HG03342 (cell line): Measurements from ENCODE around the gene BICRA.
"Not testable (repeated sequence)": the region's sequence is repeated elsewhere in the genome, so short reads cannot be mapped to it uniquely, and the experiment has no call there.

ENCODE experiments used
- ATAC-seq: cut with Tn5 transposase; IDR thresholded peaks from one replicate; pipeline ENCODE4 v1.9.1; 2021; ENCODE audit warnings: mild to moderate bottlenecking, moderate library complexity; ENCODE audit not compliant: unreplicated experiment

Gene BICRA

DNA sequence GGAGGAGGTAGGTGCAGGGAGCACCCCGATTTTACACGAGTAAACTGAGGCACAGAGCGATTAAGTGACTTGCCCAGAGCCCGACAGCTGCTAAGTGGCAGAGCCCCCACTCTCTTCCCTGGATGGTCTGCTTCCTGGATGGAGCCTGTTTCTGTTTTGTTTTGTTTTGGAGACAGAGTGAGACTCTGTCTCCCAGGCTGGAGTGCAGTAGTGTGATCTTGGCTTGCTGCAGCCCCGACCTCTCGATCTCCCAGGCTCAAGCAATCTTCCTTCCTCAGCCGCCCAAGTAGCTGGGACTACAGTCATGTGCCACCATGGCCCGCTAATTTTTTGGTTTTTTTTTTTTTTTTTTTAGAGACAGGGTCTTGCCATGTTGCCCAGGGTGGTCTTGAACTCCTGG lies 17.3 kb downstream of the BICRA start:
- no peak for ATAC-seq

DNA sequence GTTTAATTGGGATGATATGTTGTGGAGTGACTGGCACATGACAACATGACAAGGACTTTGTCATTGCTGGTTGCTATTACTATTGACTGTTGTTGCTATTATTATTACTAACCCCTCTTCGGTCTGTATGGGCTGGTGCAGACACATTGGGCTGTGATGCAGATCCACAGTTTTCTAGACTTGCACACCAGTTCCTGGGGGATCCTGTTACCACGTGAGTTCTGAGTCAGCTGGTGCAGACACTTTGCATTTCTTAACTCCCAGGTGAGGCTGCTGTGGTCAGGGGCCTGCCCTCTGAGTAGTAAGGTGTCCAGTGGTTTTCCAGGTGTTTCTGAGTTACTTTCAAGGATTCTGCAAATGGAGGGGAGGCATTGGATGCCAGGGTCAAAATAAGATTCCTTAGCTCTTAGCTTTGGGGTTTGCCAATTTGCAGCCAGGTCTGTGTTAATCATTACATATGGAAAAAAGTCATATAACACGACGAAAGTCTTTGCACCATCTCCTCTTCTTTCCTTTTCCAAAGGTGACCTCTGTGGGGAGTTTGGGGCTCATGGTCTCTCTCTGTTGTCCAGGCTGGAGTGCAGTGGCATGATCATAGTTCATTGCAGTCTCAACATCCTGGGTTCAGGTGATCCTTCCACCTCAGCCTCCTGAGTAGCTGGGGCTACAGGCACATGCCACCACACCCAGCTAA lies 19.3 kb downstream of the BICRA start:
- ATAC-seq: no peak

DNA sequence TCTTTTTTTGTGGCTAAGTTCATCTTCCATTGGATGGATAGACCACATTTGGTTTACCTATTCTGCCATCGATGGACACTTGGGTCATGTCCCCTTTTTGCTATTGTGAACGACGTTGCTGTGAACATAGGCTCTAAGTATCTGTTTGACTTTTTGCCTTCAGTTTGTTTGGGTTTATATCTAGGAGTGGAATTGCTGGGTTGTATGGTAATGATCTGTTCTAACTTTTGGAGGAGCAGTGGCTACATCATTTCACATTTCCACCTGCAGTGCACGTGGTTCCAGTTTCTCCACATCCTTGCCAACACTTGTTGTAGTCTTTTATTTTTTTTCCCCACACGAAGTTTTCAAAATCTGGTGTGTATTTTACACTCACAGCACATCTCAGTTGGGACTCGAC lies 21.7 kb downstream of the BICRA start:
- no peak for ATAC-seq

DNA sequence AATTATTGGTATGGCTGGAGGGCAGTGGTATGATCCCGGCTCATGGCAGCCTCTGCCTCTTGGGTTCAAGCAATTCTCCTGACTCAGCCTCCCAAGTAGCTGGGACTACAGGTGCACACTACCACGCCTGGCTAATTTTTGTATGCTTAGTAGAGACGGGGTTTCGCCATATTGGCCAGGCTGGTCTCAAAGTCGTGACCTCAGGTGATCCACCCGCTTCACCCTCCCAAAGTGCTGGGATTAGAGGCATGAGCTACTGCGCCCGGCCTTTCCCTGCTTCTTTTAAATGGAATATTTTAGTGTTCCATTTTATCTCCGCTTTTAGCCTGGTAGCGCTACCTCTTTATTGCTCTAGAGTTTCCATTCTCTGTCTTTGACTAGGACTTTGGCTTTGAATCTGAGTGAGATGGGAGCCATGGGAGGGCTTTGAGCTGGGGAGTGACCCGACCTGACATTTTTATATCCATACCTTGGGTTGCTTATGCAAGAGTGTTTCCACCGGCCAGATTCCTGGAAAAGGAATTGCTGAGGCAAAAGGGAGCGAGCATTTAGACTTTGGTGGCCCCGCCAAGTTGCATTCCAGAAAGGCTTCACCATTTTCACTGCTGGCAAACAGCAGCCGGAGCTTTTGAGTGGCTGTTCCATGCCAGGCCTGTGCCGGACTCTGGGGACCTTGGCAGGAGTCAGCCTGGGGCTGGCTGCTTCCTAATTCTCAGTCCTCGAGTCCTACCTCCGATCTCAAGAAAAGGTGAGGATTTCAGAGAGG lies 22.9 kb downstream of the BICRA start:
- no peak for ATAC-seq

DNA sequence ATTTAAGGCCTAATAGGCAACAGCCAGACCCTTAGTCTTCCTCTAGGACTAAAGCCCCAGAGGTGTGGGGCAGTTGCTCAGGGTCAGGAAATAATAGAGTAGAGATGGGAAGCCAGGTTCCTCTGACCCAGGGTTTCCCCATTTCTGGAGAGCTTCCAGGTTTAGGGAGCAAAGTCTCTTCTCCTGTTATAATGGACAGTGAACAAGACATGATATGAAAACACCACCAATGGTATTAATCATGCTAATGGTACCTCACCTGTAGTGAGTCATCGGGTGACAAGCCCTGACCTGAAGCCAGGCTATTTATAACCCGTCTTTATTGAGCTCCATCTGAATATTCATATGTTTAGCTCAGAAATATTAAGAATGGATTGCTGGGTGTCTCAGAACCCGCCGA lies 24.6 kb downstream of the BICRA start:
- ATAC-seq: no peak

DNA sequence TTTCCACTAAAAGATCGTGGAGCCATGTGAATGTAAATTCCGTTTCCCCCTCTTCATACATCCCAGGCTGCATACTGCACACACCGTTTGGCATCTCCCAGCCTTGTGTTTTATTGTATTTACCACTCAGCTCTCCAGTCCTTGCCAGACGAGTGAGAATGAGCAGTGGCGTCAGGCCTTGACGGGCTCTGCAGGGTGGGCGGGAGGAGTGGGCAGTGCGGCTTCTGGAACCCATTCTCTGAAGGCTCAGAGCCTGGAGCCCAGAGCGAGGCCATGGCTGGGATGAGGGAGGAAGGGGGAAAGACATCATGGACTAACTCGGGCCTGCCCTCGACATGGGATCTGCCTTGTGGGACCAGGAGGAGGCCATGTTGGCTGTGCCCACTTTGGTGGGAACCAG lies 25.1 kb downstream of the BICRA start:
- ATAC-seq: no peak

DNA sequence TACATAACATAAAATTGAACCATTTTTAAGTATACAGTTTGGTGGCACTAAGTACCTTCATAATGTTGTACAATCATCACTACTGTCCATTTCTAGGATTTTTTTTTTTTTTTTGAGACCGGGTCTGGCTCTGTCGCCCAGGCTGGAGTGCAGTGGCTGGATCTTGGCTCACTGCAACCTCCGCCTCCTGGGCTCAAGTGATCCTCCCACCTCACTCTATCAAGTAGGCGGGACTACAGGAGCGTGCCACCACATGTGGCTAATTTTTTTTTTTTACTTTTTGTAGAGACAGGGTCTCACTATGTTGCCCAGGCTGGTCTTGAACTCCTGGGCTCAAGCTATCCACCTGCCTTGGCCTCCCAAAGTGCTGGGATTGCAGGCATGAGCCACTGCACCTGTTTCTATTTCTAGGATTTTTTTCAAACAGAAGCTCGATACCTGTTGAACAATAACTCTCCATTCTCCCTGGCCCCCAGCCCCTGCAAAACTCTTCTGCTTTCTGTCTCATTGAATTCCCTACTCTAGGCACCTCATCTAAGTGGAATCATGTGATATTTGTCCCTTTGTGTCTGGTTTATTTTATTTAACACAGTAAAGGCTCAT lies 26.3 kb downstream of the BICRA start:
- not testable (repeated sequence) for ATAC-seq

DNA sequence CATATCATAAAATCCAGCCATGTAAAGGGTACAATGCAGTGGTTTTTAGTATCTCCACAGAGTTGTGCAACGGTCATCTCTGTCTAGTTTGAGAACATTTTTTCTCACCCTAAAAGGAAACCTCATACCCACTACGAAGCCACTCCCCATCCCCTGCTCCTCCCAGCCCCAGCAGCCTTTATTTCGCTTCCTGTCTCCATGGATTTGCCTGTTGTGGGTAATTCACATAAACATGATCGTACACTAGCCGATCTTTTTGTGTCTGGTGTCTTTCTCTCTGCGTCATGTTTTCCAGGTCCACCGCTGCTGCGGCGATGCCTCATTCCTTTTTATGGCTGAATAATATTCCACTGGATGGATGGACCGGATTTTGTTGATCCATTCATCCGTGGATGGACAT lies 28.6 kb downstream of the BICRA start:
- ATAC-seq: no peak

DNA sequence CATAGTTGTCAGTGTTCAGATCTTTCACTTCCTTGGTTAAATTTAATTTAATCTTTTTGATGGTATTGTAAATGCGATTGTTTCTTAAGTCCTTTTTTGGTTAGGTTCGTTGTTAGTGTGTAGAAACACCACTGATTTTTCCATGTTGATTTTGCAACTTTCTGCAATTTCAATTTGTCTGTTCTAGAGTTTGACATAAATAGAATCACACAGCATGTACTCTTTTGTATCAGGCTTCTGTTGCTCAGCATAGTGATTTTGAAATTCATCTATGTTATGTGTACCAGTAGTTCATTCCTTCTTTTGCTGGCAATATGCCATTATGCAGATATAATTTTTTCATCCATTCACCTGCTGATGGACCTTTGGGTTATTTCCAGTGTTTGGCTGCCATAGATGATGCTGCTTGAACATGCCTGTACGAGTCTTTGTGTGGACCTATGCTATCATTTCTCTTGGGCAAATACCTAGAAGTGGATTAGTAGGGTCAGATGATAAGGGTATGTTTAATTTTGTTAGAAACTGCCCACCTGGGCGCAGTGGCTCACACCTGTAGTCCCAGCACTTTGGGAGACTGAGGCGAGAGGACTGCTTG lies 33.1 kb downstream of the BICRA start:
- no peak for ATAC-seq

DNA sequence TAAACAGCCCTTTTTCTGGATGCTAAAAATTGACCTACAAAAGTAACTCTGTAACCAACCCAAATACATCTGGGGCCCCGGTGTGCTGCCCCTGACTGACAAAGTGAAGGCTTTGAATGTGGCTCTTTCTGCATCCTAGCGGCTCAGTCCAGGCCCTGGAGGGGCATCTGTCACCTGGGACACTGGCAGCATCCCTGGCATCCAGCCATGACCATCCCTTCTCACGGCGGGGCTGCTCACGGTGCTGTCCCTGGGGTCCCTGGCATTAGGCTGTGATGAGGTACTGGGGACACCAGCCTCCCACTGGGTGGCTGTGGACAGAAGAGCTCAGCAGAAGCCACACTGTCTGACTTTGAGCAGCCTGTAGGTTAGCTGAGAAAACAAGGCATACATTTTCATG lies 34.3 kb downstream of the BICRA start:
- ATAC-seq: no peak

DNA sequence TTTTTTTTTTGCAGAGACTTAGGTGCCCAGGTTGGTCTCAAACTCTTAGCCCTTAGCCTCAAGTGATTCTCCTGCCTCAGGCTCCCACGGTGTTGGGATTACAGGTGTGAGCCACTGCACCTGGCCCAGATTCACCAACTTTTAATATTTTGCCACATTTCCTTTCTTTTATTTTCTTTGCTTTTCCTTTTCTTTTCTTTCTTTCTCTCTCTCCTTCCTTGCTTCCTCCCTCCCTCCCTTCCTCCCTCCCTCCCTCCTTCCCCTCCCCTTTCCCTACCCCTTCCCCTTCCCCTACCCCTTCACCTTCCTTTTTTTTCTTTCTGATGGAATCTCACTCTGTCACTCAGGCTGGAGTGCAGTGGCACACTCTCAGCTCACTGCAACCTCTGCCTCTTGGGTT lies 35.3 kb downstream of the BICRA start:
- no peak for ATAC-seq

DNA sequence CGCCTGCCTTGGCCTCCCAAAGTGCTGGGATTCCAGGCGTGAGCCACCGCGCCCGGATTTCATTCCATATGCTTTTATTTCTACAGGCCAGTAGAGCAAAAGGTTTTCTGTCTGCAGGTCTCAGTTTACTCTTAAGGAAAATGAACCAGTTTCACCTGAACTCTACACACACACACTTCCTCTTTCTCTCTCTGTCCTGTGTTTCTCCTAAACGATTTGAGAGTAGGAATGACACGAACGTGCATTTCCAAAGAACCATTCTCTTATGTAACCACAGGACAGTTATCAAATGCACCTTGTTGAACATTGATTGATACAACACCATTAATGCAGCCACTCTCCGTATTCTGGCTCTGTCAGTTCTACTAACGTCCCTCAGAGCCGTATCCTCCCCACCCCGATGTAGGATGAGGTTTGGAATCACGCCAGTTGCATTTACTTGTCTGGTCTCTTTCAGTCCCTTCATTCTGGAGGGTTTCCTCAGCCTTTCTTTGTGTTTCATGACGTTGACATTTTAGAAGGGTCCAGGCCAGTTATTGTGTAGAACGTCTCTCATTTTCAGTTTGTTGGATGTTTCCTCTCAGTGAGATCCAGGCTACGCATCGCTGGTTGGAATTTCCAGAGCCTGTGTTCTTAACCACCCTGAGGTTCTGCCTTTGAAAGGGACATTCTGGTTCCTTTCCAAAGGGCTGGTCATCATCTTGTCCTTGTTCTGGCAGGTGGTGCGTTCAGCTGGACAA lies 36.0 kb downstream of the BICRA start:
- no peak for ATAC-seq

DNA sequence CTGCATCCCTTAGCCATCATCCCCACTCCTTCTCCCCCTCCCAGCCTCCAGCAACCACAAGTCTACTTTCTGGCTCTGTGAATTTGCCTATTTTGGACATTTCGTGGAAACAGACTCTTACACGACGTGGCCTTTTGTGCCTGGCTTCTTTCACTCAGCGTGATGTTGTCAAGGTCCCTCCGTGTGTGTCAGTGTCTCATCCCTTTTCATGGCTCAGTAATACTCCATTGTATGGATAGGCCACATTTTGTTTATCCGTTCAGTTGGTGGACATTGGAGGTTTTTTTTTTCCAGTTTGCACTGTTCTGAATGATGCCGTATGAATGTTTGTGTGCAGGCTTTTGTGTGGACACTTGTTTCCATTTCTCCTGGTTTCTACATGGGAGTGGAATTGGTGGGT lies 38.0 kb downstream of the BICRA start:
- no peak for ATAC-seq

DNA sequence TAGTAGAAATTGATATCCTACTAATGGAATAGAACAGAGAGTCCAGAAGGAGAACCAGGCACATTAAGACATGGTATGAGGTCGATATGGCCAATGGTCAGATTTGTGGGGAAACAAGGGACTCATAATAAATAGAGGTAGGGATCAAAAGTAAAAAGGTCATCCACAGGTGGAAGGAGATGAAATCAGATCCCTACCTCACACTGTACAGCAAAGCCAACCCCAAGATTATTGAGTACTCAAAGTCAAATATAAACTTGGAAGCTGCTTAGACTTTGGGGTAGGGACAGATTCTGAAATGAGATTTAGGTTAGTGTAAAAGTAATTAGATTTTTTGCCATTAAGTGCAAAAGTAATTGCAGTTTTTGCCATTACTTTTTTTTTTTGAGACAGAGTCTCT lies 40.7 kb downstream of the BICRA start:
- no peak for ATAC-seq

DNA sequence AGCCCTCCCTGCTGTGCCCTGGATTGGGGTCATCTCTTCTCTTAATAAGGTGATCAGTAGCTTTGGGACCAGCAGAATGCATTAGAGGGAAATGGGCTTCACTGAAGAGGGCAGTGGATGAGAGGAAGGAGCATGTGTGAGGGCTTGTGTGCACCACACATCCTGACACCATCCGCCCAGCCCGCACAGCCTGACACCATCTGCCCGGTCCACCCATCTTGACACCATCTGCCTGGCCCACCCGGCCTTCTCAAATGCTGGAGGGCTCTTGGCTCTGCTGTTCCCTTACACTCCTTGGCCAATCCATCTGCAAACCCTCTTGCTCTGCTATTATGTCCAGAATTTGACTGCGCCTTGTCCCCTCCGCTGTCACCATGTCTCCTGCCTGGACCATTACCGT lies 41.8 kb downstream of the BICRA start:
- no peak for ATAC-seq

DNA sequence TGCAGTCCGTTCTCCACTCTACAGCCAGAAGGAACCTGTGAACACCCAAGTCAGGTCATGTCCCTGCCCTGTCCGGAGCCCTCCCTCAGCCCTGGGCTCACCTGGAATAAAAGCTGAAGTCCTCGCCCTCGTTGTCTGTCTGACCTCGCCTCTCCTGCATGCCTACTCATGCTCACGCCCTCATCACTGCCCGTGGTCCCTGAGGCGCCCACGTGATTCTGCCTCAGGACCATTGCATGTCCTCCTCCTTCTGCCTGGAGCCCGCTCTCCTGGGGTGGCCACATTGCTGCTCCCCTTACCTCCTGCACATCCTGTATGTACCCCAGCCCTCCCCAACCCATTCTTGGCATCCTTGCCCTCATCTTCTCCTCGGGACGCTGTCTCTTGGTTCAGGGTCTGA lies 42.2 kb downstream of the BICRA start:
- no peak for ATAC-seq

DNA sequence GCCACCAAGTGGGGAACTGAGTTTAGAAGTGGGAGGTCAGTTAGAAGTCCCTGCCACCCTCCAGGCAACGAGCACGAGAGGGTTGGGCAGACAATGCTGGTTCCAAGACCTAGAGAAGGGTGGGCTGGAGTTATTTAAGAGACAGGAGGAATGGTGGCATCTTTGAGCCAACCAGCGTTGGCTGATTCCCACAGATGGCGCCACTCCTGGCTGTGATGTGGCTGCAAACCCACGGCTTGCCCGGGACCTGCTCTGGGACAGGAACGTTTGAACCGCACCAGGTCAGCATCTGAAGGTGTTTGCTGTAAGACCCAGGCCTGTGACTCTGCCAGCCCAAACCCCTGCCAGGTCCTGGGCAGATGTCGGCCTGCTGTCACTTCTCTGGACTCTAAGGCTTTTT lies 42.8 kb downstream of the BICRA start:
- ATAC-seq: no peak

DNA sequence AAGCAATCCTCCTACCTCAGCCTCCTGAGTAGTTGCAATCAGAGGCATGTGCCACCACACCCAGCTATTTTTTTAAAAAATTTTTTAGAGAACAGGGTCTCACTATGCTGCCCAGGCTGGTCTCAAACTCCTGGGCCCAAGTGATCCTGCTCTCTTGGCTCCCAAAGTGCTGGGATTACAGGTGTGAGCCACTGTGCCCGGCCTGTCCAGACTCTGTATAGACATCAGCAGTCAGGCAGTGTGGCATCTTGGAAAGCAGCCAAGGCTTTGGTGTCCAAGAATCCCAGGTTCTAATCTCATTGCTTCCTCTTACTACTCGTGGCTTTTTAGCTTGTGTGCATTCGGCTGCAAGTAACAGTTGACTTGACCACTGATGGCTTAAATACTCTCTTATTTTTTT lies 43.4 kb downstream of the BICRA start:
- no peak for ATAC-seq

DNA sequence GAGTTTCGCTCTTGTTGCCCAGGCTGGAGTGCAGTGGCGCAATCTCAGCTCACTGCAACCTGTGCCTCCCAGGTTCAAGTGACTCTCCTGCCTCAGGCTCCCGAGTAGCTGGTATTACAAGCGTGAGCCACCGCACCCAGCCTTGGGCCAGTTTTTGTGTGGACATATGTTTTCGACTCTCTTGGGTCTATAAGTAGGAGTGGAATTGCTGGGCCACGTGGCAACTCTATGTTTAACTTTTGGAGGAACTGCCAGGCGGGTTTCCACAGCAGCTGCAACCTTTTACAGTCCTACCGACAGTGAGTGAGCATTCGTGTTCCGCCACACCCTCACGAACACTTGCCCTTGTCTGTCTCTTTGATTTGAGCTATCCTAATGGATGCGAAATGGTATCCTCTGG lies 44.9 kb downstream of the BICRA start:
- no peak for ATAC-seq

DNA sequence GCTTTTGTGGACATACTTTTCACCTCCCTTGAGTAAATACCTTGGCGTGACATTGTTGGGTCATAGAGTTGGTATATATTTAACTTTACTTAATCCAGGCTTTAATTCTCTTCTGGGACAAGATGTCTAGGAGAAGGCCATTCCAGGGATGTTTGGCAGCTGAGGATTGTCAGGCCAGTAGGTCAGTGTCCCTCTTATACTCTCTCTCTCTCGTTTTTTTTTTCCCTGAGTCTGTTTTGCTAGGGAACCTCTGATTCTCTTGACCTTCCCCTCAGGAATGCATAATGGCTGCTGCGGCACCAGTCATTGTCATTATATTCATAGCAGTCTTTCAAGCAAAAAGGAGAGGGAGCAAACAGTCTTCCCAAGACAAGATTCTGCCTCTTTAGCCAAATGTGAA lies 48.8 kb downstream of the BICRA start:
- no peak for ATAC-seq
